Adipose tissue (tissue), 3 donors: Measurements from ENCODE around the gene UBR7. TPM values are rescaled to one million over a fixed set of nuclear protein-coding genes. Genes with fewer than 3 reads are reported as not detected.

ENCODE experiments used
- H3K27ac ChIP-seq: one replicate; pipeline ENCODE4 v1.5.1; 2013; ENCODE audit warnings: low read depth, low read length
- WGBS, 3 donors: extraction: QIAGEN DNeasy Blood & Tissue Kit; methylation state at CpG; one replicate each; pipeline ENCODE4 v1.1.7; 2013; 5-methylcytosine and 5-hydroxymethylcytosine counted together
- polyA plus RNA-seq, 3 donors: library from polyadenylated mRNA; stranded (reverse); fragments of 200-250 nt; gene quantifications; one replicate each; pipeline ENCODE4 v1.2.3, GENCODE V29; 2013
- donor health status: healthy with polysubstance abuse.
- donor health status: Bipolar disorder and iron deficiency.
- donor health status: healthy.

UBR7 gene
- polyA plus RNA-seq, 3 donors, result 11.2 to 13.8 (median 11.3) TPM

- 46 to 51% (median 49%) methylated on average over 10 of the region's 10 CpGs for WGBS, 3 donors
- H3K27ac ChIP-seq, result no peak overlapping the region
Observed at GRCh38 chr14:93234798-93235197, 27.7 kb downstream of the UBR7 start.

DNA sequence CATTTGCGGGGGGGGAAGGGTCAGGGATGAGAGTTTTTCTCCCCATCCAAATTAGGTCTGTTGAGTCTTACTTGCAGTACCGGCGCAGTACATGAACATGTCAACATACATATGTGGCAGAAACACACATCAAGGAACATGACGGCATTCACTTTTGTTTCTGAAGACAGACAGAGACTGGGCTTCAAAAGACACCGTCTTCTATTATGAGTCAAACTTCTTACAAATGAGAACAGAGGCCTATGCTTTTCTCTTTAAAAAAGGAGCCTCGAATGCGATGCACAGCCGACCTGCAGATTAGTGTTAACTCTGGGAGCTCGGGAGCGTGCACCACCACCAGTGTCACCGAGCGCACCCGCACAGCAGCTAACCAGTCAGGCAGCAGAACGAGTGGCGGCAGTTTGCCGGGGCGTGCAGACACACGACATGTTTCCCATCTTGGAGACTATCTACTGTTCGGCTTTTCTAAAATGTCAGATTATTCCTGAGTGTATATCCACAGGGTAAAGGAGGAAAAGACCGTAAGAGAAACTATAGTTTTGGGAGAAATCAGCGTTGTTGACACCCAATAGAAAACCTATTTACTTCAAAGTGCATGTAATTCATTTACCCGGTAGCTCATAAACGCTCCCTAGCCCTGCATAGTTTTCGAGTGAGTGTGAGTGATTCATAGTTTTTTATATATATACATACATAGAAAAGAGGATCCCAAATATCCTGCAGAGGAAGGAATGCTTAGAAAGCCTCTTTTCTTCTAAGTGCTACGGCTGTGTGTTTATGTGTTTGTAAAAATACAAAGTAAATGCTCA, 33.0 kb downstream of the UBR7 start:
- 94 to 96% (median 96%) methylated on average over 25 of the region's 25 CpGs for WGBS, 3 donors
- H3K27ac ChIP-seq, result no peak overlapping the region

GRCh38 chr14:93240678-93241000, 33.6 kb downstream of the UBR7 start:
- H3K27ac ChIP-seq, result no peak overlapping the region
- 73 to 88% (median 81%) methylated on average over 3 of the region's 3 CpGs for WGBS, 3 donors

DNA sequence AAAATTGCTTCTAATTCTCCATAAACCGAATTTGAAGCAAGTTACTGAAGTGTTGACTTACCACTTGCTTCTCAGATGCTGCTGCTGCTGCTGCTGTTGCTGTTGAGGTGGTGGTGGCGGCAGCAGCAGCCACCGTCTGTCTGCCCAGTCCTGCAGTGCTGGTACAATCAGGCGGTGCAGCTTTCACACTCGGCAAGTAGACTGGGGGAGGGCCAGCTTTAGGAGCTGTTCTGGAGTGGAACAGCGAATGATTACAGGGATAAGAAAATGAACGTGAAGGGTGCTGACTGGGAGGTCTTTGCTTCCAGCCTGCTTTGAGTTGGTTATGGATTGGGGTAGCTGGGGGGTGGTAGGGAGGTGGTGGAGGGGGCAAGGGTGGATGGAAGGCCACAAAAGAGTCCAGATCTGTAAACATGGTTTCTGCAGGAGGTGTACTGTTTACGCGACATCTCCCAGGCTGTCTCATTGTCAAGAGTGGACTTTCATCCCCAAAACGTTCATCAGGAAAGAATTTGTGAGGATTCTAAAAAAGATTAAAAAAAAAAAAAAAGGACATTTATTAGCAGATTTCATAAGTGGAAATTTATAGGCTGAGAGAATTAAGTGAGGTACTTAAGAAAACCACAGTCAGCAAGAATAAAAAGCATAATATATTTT, 38.8 kb downstream of the UBR7 start:
- no peak overlapping the region for H3K27ac ChIP-seq
- WGBS, 3 donors, result 82 to 91% (median 87%) methylated on average over 10 of the region's 10 CpGs

GRCh38 chr14:93246534-93246933, 39.5 kb downstream of the UBR7 start:
- no peak overlapping the region for H3K27ac ChIP-seq

DNA sequence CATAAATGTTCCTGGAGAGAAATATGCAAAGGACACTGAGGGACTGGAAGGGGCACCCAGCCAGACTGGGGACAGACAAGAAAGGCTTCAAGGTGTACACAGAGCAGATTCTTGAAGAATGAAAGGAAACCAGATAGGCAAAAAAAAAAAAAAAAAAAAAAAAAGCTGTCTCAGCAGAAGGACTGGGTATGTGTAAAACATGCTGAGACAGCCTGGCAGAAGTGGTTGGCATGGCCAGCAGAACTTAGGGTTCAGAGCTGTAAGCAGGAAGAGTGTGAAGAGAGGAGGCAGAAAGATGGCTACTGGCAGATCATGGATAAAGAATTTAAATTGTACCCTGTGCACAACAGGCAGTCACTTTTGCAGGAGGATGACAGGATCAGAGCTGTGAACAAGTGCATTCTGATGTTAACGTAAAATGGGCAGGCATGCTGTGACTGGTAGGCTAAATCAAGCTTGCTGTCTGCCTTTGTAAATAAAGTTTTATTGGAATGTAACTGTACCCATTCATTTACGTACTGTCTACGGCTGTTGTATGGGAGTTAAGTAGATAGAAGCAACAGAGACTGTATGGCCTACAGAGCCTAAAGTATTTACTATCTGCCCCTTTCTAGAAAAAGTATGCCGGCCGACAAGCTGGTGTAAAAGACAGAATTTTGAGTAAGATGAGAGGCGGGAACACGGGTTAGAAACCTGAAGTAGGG, 42.2 kb downstream of the UBR7 start:
- no peak overlapping the region for H3K27ac ChIP-seq
- 92 to 99% (median 92%) methylated on average over 7 of the region's 7 CpGs for WGBS, 3 donors

DNA sequence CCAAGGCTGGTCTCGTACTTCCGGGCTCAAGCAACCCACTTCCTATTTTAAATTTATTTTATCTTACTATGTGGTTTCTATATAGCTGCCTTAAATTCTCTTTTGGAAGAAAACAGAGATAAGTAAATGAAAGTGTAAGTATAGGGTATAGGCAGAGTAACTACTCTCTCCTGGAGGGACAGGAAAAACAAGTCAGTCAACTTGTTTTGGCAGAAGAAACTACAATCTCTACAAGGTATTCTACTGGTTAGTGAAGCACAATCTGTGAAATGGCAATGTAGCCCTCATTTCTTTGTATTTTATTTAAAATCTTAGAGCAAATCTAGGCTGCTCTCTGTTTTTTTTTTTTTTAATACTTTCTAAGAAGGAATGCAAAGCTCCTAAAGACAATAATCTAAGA, 55.4 kb downstream of the UBR7 start:
- H3K27ac ChIP-seq, result no peak overlapping the region
- WGBS, 3 donors, result 82 to 96% (median 87%) methylated on average over 2 of the region's 2 CpGs

DNA sequence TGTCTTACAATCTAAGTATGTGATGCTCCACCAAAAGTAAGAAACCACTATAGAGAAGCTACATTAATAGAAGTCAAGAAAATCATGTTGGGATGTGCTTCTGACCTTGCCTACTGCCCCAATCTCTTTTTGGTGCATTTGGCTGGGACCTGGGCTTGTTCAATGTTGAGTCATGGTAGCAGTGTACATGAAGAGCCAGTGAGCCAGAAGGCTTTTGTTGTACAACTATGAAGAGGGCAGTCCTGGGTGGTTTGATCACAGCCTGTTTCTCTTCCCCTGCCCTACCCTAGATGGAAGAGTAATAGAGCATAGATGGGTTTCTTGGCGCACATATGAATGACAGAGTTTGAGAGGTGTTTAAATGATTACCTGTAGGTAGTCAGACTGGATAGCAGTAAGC, 56.4 kb downstream of the UBR7 start:
- no peak overlapping the region for H3K27ac ChIP-seq
- 83 to 100% (median 96%) methylated on average over 1 of the region's 1 CpG for WGBS, 3 donors

DNA sequence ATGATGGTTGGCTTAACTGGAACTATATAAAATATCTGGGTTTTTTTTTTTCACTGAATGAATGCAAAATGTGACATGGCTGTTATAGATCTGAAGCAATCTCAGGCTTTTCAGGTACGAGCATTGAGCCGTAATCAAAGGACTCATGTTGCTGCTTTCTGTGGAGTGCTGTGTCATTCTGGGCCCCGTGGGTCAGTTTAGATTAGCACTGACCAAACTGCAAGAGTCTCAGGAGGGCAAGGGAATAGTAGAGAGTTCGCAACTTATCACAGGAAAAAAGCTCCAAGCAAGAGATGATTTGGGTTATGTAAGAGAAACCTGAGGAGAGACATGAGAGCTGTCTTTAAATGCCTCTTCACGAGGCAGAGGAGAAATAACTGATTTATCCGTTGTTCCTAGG, 59.1 kb downstream of the UBR7 start:
- H3K27ac ChIP-seq, result no peak overlapping the region
- 82 to 89% (median 83%) methylated on average over 6 of the region's 6 CpGs for WGBS, 3 donors

GRCh38 chr14:93267149-93267711, 60.2 kb downstream of the UBR7 start:
- H3K27ac ChIP-seq, result no peak overlapping the region
- WGBS, 3 donors, result 42 to 90% (median 81%) methylated on average over 3 of the region's 3 CpGs

DNA sequence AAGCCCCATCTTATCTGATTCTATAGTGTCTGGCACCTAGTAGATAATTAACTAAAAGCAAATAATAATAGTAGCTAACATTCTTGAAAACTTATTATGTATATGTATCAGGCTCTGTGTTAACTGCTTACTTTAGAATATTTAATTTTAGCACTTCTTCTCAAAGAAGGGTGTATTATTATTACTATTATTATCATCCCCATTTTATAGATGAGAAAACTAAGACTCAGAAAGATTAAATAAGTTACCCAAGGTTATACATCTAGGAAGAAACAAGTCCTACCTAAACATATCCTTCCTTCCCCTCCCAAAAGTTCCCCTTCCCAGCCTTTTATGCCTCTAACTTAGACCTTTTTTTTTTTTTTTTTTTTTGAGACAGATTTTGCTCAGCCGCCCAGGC, 61.4 kb downstream of the UBR7 start:
- 95 to 100% (median 100%) methylated on average over 1 of the region's 1 CpG for WGBS, 3 donors
- no peak overlapping the region for H3K27ac ChIP-seq

- WGBS, 3 donors, result 68 to 85% (median 81%) methylated on average over 10 of the region's 10 CpGs
- H3K27ac ChIP-seq, result no peak overlapping the region
Observed at GRCh38 chr14:93269341-93270068, 62.4 kb downstream of the UBR7 start.

GRCh38 chr14:93271111-93271510, 64.1 kb downstream of the UBR7 start:
- 44 to 53% (median 48%) methylated on average over 6 of the region's 6 CpGs for WGBS, 3 donors

GRCh38 chr14:93274055-93274806, 67.2 kb downstream of the UBR7 start:
- no peak overlapping the region for H3K27ac ChIP-seq
- WGBS, 3 donors, result 80 to 97% (median 87%) methylated on average over 3 of the region's 3 CpGs

More at GRCh38 chr14:93271111-93271510, 64.1 kb downstream of the UBR7 start:
- no peak overlapping the region for H3K27ac ChIP-seq

GRCh38 chr14:93276031-93276716, 69.1 kb downstream of the UBR7 start:
- WGBS, 3 donors, result 69 to 96% (median 96%) methylated on average over 3 of the region's 3 CpGs
- no peak overlapping the region for H3K27ac ChIP-seq
